Measurements from ENCODE around the gene TMEM119.
"Not testable (repeated sequence)": the region's sequence is repeated elsewhere in the genome, so short reads cannot be mapped to it uniquely, and the experiment has no call there.

The TMEM119 gene

DNA sequence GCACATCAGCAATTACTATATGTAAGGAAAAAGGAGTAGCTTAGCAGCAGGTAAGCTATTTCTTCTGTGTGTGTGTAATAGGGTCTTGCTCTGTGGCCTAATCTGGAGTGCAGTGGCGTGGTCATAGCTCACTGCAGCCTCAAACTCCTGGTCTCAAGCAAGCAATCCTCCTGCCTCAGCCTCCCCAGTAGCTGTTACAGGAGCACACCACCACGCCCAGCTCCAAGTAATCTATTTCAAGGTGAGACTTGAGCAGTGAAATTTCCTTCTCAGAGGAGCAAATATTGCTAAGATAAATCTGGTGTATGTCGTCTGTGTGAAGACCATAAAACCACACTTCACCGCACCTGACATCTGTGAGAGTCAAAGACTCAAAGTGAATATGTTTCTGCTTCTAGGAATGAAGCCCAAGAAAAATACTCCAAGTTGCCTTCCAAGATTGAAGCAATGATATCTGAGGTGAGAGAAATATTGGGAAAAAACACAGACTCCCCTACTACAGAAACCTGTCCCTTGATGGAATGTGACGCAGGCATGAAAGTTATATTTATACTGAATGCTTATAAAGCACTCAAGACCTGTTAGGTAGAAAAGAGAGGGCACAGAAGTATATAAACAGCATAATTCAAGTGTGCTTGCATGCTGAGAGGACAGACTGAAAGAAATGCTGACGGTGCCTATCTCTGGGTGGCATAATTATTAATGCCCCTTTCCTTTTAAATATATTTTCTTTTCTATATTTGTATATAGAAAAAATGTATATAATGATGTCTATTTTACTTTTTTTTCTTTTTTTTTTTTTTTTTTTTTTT lies 38.3 kb upstream of the TMEM119 start:
- DNase-seq (ENCODE audit: low read depth, low spot score), result peak; percentile 84
- peak overlapping the region; percentile 85 for H3K4me3 ChIP-seq (ENCODE audit: low read length)

DNA sequence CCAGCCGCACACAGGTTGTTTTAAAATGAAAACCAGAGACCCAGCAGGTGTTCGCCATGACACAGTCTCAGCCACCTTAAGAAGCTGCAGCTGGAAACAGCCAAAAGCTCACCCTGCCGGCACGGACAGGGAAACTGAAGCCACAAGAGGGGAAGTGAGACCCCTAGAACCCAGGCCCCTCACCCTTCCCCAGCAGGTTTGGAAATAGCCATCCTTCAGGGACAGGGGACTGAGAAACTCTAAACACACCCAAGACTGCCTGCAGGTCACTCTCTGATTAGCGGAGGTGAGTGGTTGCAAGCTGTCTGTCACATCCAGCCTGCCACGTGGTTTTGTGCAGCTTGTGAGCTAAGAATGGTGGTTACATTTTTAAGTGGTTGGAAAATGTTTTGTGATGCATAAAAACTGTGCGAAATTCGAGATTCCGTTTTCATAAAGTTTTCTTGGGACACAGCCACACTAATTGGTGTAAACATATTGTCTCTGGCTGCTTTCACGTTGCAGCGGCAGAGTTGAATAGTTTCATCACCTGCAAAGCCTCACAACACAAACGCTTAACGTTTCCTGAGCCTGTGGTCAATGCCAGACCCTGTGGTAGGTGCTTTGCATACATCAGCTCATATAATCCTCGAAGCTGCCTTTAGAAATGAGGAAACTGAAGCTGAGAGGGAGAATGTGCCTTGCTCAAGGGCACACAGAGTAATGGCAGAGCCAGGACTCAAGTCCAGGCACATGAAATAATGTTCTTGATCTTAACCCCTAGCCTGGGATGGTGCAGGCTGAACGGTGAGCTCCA lies 37.5 kb upstream of the TMEM119 start:
- peak; percentile 95 for DNase-seq (ENCODE audit: low read depth, low spot score)
- peak overlapping the region; percentile 85 for H3K4me3 ChIP-seq (ENCODE audit: low read length)

DNA sequence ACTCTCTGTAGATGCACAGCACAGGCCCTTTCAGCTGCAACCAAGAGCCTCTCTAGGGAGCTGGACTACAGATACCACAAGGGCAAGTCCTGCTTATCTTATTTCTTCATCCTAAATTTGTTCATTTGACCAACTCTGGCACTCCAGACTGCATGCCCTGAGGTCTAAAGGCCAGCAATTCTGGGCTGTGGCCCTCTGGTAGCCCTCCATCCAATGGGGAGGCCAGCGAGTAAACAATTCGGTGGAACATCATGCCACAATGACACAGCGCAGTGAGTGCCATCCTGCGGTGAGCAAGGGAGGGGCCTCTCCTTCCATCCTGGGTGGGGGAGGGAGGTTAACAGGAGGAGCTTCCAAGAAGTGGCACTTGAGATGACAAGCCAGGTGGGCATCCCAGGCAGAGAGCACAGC lies 36.5 kb upstream of the TMEM119 start:
- peak overlapping the region; percentile 85 for H3K4me3 ChIP-seq (ENCODE audit: low read length)
- peak; percentile 88 for DNase-seq (ENCODE audit: low read depth, low spot score)

DNA sequence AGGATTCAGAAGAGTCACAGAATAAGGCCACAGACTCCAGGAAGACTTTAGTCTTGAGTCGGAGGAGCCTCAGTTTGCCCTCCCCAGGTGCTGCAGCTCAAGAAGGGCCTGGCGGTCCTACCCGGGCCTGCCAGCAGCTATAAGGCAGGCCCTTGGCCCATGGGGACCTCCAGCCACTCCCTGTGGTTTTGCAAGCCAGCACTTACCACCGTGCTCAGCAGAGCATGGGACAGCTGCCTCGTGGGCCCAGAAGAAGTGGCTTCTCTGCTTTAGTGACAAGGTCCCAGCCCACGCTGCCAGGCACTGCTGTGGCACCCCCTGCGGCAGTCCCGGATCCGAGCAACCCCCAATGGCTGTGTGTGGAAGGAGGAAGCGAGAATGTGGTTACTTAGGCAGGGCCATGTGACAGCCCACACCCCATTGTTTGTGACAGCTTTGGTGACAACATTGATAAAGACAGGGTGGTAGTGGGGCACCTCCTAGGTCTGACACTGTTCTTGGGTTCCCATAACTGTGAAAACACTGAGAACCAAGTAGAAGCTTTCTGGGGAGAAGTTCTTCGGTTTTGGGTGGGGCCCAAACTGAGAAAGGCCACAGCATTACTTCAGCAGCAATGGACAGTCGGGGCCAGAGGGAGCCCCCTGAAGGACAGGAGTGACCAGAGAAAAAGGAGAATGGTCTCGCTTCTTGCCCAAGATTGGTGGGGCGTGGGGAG lies 35.8 kb upstream of the TMEM119 start, which contains the start of gene SELPLG:
TSS of gene SELPLG (minus strand) at position 361 of the 715 bp plus-strand sequence. CDS start 9,587 bp downstream, outside the sequence.
- DNase-seq (ENCODE audit: low read depth, low spot score), result peak; percentile 89

DNA sequence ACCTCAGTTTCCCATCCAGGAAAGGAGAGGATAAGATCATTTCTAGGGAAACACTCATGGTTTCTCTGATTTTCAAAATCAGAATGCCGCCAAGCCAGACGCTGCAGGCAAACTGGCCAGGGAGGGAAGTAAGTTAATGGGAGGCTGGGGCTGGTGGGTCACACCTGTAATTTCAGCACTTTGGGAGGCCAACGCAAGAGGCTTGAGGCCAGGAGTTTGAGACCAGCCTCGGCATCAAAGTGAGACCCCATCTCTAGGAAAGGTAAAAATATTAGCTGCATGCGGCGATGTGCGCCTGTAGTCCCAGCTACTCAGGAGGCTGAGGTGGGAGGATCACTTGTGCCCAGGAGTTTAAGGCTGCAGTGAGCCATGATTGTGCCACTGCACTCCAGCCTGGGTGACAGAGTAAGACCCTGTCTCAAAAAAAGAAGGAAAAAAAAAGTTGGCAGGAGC lies 35.2 kb upstream of the TMEM119 start:
- H3K4me3 ChIP-seq (ENCODE audit: low read length), result peak overlapping the region; percentile 85
- DNase-seq (ENCODE audit: low read depth, low spot score), result no peak

More for the DNA sequence above, 35.8 kb upstream of the TMEM119 start, which contains the start of gene SELPLG:
- H3K4me3 ChIP-seq (ENCODE audit: low read length), result peak within 1 kb of the TSS; percentile 85

DNA sequence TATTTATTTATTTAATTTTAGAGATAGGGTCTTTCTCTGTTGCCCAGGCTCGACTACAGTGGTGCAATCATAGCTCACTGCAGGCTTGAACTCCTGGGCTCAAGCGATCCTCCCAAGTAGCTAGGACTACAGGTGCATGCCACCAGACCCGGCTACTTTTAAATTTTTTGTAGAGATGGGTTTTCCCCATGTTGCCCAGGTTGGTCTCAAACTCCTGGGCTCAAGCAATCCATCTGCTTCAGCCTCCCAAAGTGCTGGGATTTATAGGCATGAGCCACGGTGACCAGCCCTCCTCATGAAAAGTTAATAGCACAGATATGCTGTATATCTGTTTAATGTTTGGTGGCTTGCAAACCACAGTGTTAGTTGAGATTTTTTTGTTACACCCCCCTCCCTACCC lies 33.4 kb upstream of the TMEM119 start:
- DNase-seq (ENCODE audit: low read depth, low spot score), result not testable (repeated sequence)
- peak overlapping the region; percentile 85 for H3K4me3 ChIP-seq (ENCODE audit: low read length)

DNA sequence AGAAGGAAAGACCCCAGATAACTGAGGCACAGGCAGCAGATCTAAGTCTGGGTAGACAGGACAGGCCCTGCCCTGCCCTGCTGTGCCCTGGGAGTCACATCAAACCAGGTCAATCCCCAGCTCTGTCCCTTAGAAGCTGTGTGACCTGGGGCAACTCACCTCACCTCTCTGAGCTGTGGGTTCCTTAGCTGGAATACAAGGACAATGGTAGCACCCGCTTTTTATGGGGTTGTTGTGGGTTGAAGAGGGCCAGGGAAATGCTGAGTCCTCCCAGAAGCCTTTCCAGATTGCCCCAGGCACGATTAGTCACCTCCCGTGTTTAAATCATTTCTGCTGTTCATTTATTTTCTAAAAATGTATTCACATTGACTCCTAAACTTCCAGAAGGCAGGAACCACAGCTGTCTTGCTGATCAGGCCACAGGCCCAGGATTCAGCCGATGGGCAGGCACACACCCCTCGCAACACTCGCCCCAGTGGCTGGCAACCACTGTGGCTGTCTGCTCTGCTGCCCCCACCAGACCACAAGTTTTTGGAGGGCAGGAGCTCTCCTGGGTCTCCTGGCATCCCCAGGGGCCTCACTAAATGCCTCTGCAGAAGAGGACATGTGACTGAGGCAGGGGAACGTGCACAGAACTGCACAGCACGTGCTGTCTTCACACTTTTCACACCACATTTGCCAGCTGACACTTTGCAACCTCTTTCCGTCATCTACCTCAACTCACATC lies 32.8 kb upstream of the TMEM119 start:
- H3K4me3 ChIP-seq (ENCODE audit: low read length), result no peak overlapping the region
- no peak for DNase-seq (ENCODE audit: low read depth, low spot score)

DNA sequence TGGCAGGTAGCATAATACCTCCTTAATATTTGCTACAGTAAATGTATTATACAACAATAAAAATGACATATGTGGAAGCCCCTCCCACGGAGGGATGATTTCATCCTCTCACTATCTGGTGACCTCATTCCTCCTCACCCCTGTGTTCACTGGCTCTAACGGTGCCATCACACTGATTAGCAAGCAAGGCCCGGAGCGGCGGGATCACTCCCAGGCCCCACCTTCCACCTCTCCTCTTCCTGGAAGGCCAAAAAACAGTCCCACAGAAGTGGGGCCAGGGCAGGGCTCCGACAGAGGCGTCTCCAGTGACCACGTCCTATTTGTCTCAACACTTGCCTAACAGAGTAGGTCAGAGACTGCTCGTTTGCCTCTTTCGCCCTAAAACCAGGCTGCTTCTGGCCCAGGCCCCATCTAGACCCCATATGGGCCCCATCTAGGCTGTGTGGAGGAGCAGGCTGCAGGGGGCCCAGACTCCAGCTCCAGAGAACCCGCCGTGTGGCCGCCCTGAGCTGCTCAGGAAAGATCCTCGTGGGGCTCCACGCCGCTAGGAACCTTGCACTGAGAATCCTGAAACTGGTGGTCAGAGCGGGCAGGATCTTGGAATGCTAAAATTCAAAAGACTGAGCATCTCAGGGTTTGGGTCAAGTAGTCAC lies 32.1 kb upstream of the TMEM119 start:
- DNase-seq (ENCODE audit: low read depth, low spot score), result no peak
- no peak overlapping the region for H3K4me3 ChIP-seq (ENCODE audit: low read length)

DNA sequence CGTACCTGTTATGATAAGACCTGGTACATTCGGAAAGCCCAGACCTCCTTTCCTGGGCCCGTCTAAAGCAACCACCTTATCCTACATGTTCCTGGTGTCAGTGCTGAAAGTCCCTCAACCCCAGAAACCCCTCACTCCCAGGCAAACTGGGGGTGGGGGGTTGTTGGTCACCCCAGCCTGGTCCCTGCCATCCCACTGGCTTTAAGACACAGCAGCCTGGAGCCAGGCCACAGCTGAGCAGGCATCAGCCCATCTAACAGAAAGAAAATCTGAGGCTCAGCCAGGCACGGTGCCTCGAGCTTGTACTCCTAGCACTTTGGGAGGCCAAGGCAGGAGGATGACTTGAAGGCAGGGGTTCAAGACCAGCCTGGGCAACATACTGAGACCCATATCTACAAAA lies 31.3 kb upstream of the TMEM119 start:
- no peak for DNase-seq (ENCODE audit: low read depth, low spot score)

DNA sequence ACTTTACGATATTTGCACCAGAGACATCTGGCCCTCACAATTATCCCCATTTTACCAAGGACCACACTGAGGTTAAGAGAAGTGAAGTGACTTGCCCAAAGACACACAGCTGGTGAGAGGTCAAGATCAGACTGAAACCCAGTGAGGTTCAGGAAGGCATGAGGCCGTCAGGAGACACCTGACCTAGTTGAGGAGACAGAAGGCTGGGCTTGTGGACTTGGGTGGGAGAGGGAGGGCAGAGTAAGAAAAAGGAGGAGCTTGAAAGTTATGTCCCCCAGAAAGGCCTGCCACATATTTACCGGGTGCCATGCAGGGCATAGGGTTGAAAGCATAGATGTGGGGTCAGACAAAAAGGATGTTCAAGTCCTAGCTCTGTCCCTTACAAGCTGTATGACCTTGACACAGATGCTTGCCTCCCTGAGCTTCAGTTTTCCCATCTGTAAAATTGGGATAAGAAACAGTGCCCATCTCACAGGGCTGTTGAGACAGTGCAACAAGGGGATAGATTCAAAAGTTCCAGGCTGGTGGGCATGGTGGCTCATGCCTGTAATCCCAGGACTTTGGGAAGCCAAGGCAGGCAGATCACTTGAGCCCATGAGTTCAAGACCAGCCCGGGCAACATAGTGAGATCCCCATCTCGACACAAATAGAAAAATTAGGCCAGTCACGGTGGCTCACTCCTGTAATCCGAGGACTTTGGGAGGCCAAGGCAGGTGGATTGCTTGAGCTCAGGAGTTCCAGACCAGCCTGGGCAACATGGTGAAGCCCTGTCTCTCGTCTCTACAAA lies 29.4 kb upstream of the TMEM119 start:
- no peak for DNase-seq (ENCODE audit: low read depth, low spot score)
- H3K4me3 ChIP-seq (ENCODE audit: low read length), result no peak overlapping the region

More for the DNA sequence above, 31.3 kb upstream of the TMEM119 start:
- peak overlapping the region; percentile 41 for H3K4me3 ChIP-seq (ENCODE audit: low read length)

DNA sequence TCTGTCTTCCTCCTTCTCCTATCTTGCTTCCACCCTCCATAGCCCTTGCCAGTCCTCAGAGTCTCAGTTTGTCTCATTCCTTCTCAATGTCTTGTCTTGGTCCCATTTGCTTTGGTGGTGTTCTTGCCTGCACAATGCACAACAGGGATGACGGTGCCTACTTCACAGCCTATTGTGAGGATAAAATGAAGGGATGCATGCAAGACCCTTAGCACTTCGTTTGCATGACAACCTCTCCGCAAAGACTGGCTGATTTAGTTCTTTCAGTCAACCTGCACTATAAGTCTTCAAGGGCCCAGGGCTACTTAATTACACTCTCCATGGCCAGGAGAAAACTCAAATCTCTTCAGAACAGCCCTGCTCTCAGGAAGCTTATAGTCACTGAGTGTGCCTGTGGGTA lies 27.3 kb upstream of the TMEM119 start:
- no peak for DNase-seq (ENCODE audit: low read depth, low spot score)
- no peak overlapping the region for H3K4me3 ChIP-seq (ENCODE audit: low read length)

DNA sequence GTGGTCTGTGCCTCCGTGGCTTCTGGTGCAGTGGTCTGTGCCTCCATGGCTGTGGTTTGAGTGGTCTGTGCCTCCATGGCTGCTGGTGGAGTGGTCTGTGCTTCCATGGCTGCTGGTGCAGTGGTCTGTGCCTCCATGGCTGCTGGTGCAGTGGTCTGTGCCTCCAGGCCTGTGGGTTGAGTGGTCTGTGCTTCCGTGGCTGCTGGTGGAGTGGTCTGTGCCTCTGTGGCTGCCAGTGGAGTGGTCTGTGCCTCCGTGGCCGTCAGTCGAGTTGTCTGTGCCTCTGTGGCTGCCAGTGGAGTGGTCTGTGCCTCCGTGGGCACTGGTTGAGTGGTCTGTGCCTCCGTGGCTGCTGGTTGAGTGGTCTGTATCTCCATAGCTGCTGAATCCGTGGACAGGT lies 25.7 kb upstream of the TMEM119 start:
- no peak for DNase-seq (ENCODE audit: low read depth, low spot score)
- no peak overlapping the region for H3K4me3 ChIP-seq (ENCODE audit: low read length)

DNA sequence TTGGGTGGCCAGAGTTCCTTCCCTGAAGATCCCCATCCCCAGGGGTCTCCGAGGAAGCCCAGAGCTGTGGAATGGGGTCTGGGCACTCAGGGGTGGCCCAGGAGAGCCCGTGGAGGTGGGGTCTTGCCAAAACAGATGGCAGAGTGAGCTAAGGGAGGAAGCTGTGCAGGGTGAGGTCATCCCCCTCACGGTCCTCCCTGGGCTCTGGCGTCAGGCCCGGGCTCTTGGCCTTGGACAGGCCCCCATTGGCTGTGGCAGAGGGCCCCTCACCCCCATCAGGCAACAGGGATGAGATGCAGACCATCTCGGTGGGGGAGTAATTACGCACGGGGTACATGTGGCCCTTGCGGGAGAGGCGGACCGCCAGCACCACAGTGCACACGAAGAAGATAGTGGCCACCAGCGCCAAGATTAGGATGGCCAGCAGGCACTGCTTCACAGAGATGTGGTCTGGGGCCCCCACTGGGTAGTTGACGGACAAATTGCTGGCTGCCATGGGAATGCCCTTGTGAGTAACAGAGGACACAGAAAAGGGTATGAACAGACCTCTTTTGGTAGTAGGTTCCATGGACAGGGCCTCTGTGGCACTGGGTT lies 25.1 kb upstream of the TMEM119 start:
- no peak for DNase-seq (ENCODE audit: low read depth, low spot score)
- H3K4me3 ChIP-seq (ENCODE audit: low read length), result no peak overlapping the region

DNA sequence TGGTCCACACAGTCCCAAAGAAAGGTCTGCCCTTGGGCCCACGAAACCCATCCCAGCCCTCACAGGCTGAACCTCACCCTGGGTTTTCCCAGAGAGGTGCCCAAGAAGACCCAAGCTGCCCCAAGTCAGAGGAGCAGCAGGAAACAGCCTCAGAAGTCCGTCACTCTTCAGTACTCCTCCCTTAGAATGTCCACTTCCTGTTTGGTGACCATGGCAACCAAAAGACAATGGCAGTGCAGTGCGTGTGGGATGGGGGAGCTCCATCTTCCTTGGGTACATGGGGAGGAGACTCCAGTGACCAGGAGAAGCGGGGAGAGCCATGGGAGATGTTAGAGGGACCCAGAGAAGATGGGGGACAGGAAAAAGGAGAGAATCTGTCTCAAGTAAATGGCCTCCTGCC lies 24.5 kb upstream of the TMEM119 start:
- no peak overlapping the region for H3K4me3 ChIP-seq (ENCODE audit: low read length)
- no peak for DNase-seq (ENCODE audit: low read depth, low spot score)

DNA sequence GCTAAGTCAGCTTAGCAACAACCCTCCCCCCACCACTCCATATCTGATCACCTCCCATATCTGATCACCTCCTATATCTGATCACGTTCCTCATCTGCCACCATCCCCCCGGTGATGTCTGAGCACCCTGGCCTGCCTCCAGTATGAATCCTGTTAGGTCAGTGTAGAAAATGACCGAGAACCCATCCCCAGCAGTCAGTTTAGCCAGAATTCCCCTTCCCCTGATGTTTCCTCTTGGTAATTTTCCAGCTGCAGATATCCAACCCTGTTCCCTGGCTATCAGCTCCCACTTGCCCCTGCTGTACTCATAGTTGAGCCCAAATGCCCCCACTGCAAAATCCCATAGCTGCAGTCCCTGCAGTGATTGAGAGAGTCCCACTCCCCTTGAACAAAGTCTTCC lies 23.3 kb upstream of the TMEM119 start:
- H3K4me3 ChIP-seq (ENCODE audit: low read length), result no peak overlapping the region
- DNase-seq (ENCODE audit: low read depth, low spot score), result no peak

DNA sequence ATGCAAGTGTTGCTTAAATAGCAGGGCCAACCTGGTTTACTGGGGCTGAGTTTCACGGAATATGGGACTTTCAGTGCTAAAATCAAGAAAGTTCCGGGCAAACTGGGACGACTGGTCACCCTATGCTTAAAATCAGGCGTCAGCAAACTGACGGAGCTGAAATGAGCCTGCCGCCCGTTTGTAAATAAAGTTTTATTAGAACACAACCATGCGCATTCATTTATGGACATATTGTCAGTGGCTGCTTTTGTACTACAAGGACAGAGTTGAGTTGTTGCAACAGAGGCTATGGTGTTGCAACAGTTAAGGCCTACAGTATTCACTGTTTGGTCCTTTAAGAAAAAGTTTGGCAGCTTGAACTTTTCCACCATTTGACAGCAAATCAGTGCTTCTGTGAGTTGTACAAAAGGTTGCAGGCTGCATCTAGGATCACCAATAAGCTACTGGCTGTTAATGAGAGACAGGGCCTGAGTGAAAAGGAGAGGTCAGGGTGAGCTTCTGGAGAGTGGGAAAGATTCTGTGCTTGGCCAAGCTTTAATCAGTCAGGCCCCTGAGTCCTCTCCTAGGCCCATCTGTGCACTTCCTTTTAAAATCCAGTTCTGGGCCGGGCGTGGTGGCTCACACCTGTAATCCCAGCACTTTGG lies 22.5 kb upstream of the TMEM119 start:
- no peak overlapping the region for H3K4me3 ChIP-seq (ENCODE audit: low read length)
- DNase-seq (ENCODE audit: low read depth, low spot score), result no peak
